SK-N-SH (cell line): ENCODE measurements around the gene ADAD1. TPM values are rescaled to one million over a fixed set of nuclear protein-coding genes. Genes with fewer than 3 reads are reported as not detected.

Experiments used
- CTCF ChIA-PET: fragments of 300-600, 350-600 bp; formaldehyde crosslinking; extraction: SDS; loops from one replicate; lab custom pipeline; 2021; lab: Yijun Ruan, JAX
- POLR2A ChIA-PET: fragments of 350-600 bp; sonication (Branson Sonifier 250); formaldehyde crosslinking; extraction: SDS; loops from one replicate; lab custom pipeline; 2020; ENCODE audit warnings: antibody characterized with exemption, inconsistent platforms; lab: Yijun Ruan, JAX
- DNase-seq: peaks from one replicate; pipeline ENCODE4 v3.0.0; 2012
- H2AFZ ChIP-seq: fragments of 200-600 bp; sonication (generic); 2 replicates; pipeline ENCODE4 v1.8.1; 2016; ENCODE audit warnings: antibody characterized with exemption, mild to moderate bottlenecking, low read depth
- H3F3A ChIP-seq: fragments of 200-600 bp; sonication (generic); replicated peaks from 2 replicates; pipeline ENCODE3; 2016; ENCODE audit warnings: antibody characterized with exemption, mild to moderate bottlenecking; ENCODE audit not compliant: insufficient read depth
- H3K27ac ChIP-seq, 2 experiments: fragments of 200-500 bp in 1 of 2; fragments of 200-600 bp in 1 of 2; sonication (Bioruptor generic) in 1 of 2; sonication (generic), shearing (Covaris generic) in 1 of 2; 2 replicates each; pipeline versions ENCODE4 v1.5.1 to v1.6.1; 2014 to 2016; ENCODE audit warnings: low read depth in 2 of 2, inconsistent platforms in 1 of 2, low read length in 1 of 2, mild to moderate bottlenecking in 1 of 2, mixed read lengths in 1 of 2
- H3K27me3 ChIP-seq: fragments of 200-600 bp; sonication (generic), shearing (Covaris generic); 2 replicates; pipeline ENCODE4 v1.6.1; 2016; ENCODE audit warnings: mixed run types; ENCODE audit not compliant: insufficient read depth
- H3K36me3 ChIP-seq, 2 experiments: fragments of 200-500 bp in 1 of 2; fragments of 200-600 bp in 1 of 2; sonication (Bioruptor generic) in 1 of 2; sonication (generic) in 1 of 2; replicated peaks in 1 of 2; 2 replicates each; pipeline versions ENCODE3 to v1.5.1; 2014 to 2016; ENCODE audit warnings: low read length in 1 of 2, mild to moderate bottlenecking in 1 of 2; ENCODE audit not compliant: insufficient read depth in 2 of 2, control insufficient read depth in 1 of 2
- H3K4me1 ChIP-seq, 2 experiments: fragments of 200-500 bp in 1 of 2; fragments of 200-600 bp in 1 of 2; sonication (Bioruptor generic) in 1 of 2; sonication (generic), shearing (Covaris generic) in 1 of 2; 2 replicates each; pipeline versions ENCODE4 v1.5.1 to v1.6.1; 2014 to 2016; ENCODE audit warnings: low read depth in 1 of 2, low read length in 1 of 2, mixed run types in 1 of 2; ENCODE audit not compliant: insufficient read depth in 2 of 2, control insufficient read depth in 1 of 2
- H3K4me2 ChIP-seq: fragments of 200-600 bp; sonication (generic), shearing (Covaris generic); 2 replicates; pipeline ENCODE4 v1.6.1; 2017; ENCODE audit warnings: mixed run types
- H3K4me3 ChIP-seq, 2 experiments: fragments of 200-500 bp in 1 of 2; fragments of 200-600 bp in 1 of 2; sonication (Bioruptor generic) in 1 of 2; sonication (generic), shearing (Covaris generic) in 1 of 2; 2 replicates each; pipeline versions ENCODE4 v1.5.1 to v1.8.1; 2014 to 2016; ENCODE audit warnings: low read depth in 2 of 2, inconsistent platforms in 1 of 2, low read length in 1 of 2, mild to moderate bottlenecking in 1 of 2, mixed read lengths in 1 of 2, moderate library complexity in 1 of 2
- H3K79me2 ChIP-seq: fragments of 200-600 bp; sonication (generic); 2 replicates; pipeline ENCODE4 v1.8.1; 2017; ENCODE audit warnings: mild to moderate bottlenecking; ENCODE audit not compliant: insufficient read depth
- H3K9ac ChIP-seq: fragments of 200-600 bp; sonication (generic); 2 replicates; pipeline ENCODE4 v1.6.1; 2017; ENCODE audit warnings: mixed run types
- H3K9me2 ChIP-seq: fragments of 200-600 bp; sonication (generic); 2 replicates; pipeline ENCODE4 v1.6.1; 2017; ENCODE audit warnings: mixed run types
- H3K9me3 ChIP-seq: fragments of 200-600 bp; sonication (generic); 2 replicates; pipeline ENCODE4 v1.6.1; 2017; ENCODE audit warnings: mixed run types, mild to moderate bottlenecking, moderate library complexity
- H4K20me1 ChIP-seq: fragments of 200-600 bp; sonication (generic); 2 replicates; pipeline ENCODE4 v1.6.1; 2017; ENCODE audit warnings: mild to moderate bottlenecking, mixed run types; ENCODE audit not compliant: insufficient read depth
- IRF3 ChIP-seq: fragments of 150-350 bp; IDR thresholded peaks from 2 replicates; pipeline ENCODE4 v1.6.1; 2016; ENCODE audit warnings: mild to moderate bottlenecking, low read depth, low read length
- JUND ChIP-seq: IDR thresholded peaks from 2 replicates; pipeline ENCODE4 v1.4.0; 2012
- MAX ChIP-seq: IDR thresholded peaks from 2 replicates; pipeline ENCODE4 v1.4.0; 2012; ENCODE audit warnings: low read depth
- WGBS: methylation state at CpG from one replicate; pipeline ENCODE4 v1.1.6; 2017; ENCODE audit warnings: low lambda C conversion rate; 5-methylcytosine and 5-hydroxymethylcytosine counted together
- polyA plus RNA-seq, 3 experiments: library from polyadenylated mRNA; depleted of rRNA; stranded (reverse); fragments of >200 nt; gene quantifications; 2 replicates each; pipeline ENCODE4 v1.2.3, GENCODE V29; 2012

The ADAD1 gene
- polyA plus RNA-seq, 1 of the 3 experiments (the other 2 are of a cell fraction), result not detected

GRCh38 chr4:122476745-122477144, 97.9 kb downstream of the ADAD1 start:
- ChIA-PET CTCF (no interaction called here), POLR2A (no interaction called here)
- Histone ChIP-seq H3K27ac (no peak overlapping the region), H3K9me2 (no peaks in the 10 kb centered on the region), H3K4me1 (no peaks in the 10 kb centered on the region), H3K36me3 (no peaks in the 10 kb centered on the region), H3K79me2 (no peaks in the 10 kb centered on the region), H3K4me3 (no peak overlapping the region), H3K9me3 (no peaks in the 10 kb centered on the region), H3K4me2 (no peak overlapping the region), H2AFZ (no peak overlapping the region), H3F3A (no peaks in the 10 kb centered on the region), H3K27me3 (no peaks in the 10 kb centered on the region), H3K9ac (no peak overlapping the region), H4K20me1 (no peaks in the 10 kb centered on the region)
- TF ChIP-seq IRF3, result no peak
- TF ChIP-seq MAX, result no peak
- no peak for TF ChIP-seq JUND
- 2% methylated on average over 1 of the region's 1 CpG for WGBS
- no peak for DNase-seq

Other genes starting within 250 kb of the ADAD1 start
- 13.1 and 19.9 TPM in 2 replicates for gene BLTP1, start 226.7 kb upstream of the ADAD1 start, polyA plus RNA-seq (2012; rRNA removed)
- gene IL2, start 77.7 kb downstream of the ADAD1 start, polyA plus RNA-seq (2012; rRNA removed), result not detected in 2 replicates
- gene IL21, start 242.1 kb downstream of the ADAD1 start, polyA plus RNA-seq (2012; rRNA removed), result not detected in 2 replicates